Stimulated activated CD4-positive, alpha-beta T cell treated with anti-CD3 and anti-CD28 coated beads, TNF-alpha, amount 100 ng/mL, for 4 hours (primary cell): Measurements from ENCODE around the gene SPG11.
"Not testable (repeated sequence)": the region's sequence is repeated elsewhere in the genome, so short reads cannot be mapped to it uniquely, and the experiment has no call there.

Experiments used
- DNase-seq, 3 experiments: peaks; one replicate each; pipeline ENCODE4 v3.0.0-alpha.2; 2020; ENCODE audit warnings: low read depth in 3 of 3

The SPG11 gene

DNA sequence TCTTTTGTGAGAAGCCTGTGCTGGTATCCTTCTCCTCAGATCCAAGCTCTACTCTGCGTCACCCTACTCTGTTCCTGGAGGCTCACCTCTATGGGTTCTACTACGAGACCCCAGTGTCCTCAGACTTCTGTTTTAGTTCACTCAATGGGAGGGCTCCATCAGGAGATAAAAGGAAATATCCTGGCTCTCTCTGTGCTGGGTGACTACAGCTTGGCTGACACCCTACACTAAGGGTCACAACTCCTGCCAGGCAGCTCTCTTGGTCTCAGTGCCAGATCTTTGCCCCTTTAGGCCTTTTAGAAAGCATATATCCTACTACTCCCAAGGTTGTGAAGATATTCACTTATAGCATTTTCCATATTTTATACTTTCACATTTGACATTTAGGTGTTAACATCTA, 46.5 kb downstream of the SPG11 start:
- DNase-seq = no peak

- no peak for DNase-seq
Measured at GRCh38 chr15:44606740-44607139, 56.7 kb downstream of the SPG11 start.

- DNase-seq = no peak
Measured at GRCh38 chr15:44603126-44603525, 60.3 kb downstream of the SPG11 start.

DNA sequence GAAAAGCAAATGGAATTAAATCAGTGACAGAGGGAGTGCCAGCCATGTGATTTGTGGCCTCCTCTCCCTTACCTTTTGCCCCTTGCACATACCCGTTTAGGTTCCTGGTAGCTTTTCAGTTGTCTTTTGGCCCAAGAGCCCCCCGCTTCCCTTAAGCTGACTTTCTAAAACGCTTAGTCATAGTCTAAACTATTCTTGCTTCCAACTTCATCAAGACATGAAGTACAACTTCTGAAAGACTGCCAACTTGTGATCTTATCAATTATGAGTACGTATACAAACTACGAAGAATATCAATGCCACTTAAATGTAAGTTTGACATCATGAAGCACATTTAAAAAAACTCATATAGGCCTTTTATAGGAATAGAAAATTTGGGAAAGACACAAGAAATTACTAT, 64.6 kb downstream of the SPG11 start:
- DNase-seq = no peak

DNA sequence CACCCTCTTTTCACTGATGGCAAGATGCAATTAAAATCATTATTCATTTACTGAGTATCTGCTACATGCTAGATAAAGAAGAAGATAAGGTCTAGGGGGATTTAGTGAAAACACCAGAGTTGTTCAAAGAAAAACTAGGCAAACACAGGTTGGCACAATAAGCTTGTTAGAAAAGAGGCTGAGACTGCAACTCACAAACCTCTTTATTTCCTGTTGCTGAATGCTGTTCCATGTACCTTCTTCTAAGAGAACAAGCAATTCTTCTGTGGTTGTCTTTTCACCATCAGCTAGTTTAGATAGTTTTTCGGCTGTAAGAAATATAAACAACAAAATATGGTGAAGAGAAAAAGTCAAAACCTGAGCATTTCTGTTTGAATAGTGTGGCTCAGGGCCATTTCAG, 65.4 kb downstream of the SPG11 start:
- no peak for DNase-seq

DNA sequence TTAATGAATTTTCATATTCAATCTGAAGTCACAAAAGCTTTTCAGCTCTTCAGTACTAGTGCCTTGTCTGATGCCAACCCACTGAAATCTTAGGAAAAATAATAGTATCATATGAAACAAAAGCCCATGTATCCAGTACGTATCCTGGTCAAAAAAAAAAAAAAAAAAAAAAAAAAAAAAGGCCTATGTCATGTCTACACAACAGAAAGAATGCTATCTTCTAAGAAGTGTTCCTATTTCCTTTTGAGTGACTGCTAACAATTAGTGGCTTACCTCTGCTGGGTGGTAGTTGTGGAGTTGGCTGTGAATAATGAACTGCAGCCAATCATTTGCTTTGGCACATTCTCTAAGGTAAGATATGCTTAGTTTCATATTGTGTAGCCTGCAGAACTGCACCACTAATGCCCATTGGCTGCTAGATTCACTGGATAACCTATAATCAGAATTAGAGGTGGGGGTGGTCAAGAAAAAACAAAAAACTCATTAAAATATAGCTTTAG, 66.9 kb downstream of the SPG11 start:
- DNase-seq = no peak

DNA sequence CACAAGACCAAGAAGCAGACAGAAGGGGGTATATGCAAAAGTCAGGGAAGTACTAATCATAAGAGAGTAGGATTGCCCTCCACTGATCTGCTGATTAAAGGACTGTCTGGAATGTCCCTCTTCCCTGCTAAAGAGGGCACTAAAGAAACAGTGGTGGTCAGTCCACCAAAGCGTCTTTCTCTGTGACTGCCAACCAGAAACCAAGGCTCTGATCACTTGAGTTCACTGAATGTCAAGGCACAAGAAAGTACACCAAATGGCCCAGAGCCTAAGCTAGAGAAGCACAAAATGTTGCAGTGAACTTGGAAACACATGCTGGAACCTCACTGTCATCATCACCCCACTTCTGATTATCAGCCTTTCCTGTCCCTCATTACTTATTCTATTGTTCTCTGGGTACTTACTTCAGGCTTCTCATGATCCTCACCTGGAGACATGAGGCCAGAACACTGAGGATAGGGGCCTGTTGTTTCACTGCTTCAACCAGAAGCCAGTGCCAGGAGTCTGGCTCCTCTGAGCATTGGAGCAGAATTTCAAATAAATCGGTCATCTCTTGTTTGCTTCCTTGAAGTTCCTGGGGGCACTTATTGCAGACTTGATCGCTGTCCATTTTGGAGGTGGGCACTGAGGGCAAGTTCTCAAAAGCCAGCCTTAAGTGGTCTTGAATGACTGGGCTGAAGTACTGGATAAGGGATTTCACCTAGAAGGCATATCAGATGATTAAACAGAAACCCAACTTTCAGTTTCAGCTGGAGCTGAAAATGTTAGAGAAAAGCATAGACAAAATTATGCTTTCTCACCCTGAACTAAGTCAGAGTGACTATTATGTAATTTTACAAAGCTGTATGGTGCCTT, 67.6 kb downstream of the SPG11 start:
- no peak for DNase-seq

DNA sequence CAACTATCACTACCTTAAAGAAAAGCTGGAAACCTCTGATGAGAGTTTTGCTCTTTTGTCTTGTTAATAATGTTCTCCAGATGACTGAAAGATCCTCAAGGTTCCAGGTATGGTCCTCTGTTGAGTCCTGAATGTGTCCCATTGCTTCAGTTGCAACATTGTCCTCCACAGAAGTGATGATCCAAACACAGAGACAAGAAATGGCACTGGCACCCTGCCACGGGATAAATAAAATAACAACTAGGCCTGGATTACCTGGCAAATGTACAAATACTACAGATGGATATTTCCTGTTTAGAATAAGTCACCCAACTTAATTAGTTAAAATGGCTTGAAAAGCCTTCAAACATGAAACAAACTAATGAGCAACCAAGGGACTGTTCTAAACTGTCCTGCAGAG, 68.2 kb downstream of the SPG11 start:
- DNase-seq = no peak

GRCh38 chr15:44593042-44593736, 70.3 kb downstream of the SPG11 start:
- DNase-seq = no peak

DNA sequence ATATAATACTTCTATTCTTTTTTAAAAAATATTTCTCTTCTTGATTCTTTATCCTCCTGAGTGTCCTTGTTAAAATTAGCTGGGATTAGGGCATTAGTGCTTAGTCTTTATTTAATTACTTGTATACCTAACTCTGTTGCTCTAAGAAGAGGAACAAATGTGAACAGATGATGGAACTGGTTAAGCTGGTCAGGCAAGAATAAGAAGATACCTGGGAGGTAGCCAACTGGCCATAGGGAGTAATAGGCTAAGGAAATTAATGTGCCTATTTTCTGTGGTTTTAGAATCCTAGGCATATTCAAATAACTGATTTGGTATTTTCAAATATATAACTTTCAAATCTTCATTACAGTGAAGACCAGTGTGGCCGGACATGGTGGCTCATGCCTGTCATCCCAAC, 72.1 kb downstream of the SPG11 start:
- no peak for DNase-seq

- no peak for DNase-seq
Measured at GRCh38 chr15:44588541-44588940, 74.9 kb downstream of the SPG11 start.

- DNase-seq = no peak
Measured at GRCh38 chr15:44585633-44586032, 77.8 kb downstream of the SPG11 start.

- peak in 2 of 3 experiments; percentile 32 to 42 for DNase-seq
Measured at GRCh38 chr15:44584162-44584749, 79.2 kb downstream of the SPG11 start.

- no peak for DNase-seq
Measured at GRCh38 chr15:44580105-44580504, 83.4 kb downstream of the SPG11 start.

GRCh38 chr15:44574734-44575133, 88.7 kb downstream of the SPG11 start:
- DNase-seq = no peak

DNA sequence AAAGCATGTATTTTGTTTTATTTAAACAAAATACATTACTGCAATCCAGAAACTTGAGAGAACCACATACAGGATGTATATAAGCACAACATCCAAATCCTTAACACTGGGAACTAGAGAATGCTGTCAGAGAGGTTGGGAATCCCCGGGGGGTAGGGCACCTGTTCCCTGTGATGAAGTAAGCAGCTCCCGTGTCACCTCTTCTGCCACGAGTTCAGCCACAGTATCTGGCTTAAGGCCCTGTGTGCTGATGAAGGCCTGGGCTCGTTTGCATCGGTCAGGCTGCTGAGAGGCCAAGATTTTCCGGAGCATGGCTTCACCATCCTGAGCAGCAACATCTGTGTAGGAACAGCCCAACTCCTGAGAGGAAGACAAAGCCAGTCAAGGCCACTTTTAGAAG, 90.1 kb downstream of the SPG11 start:
- DNase-seq = no peak

DNA sequence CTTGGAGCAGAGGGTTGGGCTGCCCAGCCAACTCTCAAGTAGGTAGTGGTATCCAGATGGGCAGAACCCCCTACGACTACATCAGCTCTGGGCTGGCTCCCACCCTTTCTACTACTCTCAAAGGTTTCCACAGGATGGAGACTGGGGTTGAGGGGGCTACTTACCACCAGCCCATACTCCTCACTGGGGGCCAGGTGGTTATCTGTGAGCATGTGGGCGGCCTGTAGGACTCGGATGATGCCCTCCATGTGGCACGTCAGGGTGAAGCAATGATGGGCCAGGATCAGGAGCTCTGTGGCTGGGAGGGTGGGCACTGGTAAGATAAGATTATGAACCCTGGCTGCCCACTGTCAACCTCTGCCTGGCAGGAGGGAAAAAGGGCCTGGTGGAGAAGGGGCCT, 93.1 kb downstream of the SPG11 start:
- DNase-seq = no peak

- DNase-seq = no peak
Measured at GRCh38 chr15:44569316-44569715, 94.1 kb downstream of the SPG11 start.

GRCh38 chr15:44568338-44568737, 95.1 kb downstream of the SPG11 start:
- no peak for DNase-seq

GRCh38 chr15:44566155-44566540, 97.3 kb downstream of the SPG11 start:
- DNase-seq = no peak

DNA sequence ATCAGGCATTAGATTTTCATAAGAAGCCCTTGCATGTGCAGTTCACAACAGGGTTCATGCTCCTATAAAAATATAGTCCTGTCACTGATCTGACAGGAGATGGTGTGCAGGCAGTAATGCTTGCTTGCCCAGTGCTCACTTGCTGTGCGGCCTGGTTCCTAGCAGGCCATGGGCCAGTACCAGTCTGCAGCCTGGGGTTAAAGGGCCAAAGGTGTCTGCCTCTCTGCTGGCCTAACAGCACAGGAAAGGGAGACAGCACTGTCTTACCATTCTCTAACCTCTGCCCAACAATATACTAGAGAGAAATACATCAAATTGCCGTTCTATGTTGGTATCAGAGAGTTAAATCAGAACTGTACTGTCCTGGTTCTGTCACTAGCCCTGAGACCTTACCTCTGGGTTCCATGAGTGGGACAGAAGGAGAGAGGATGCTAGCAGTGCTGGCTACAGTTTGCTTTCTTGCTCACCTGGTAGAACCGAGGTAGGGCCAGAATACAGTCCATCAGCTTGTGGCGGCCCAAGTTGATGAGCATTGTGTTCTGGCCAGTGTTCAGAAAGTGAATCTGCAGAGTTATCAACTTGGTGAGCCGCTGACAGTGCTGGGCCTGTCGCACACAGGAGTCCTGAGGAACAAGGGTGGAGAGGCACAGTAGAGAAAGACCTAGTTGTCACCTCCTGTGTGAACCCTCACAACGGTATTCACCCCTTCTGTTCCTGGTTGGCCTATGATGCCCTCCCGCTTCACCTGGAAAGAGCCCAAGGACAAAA, 97.9 kb downstream of the SPG11 start:
- DNase-seq = no peak

GRCh38 chr15:44560926-44561325, 102.5 kb downstream of the SPG11 start:
- DNase-seq = not testable (repeated sequence)
